Ascending aorta (tissue), 2 donors: Measurements from ENCODE around the gene MYH15. TPM values are rescaled to one million over a fixed set of nuclear protein-coding genes. Genes with fewer than 3 reads are reported as not detected.

Source experiments
- DNase-seq, 2 donors: peaks; one replicate each; pipeline ENCODE4 v3.0.0-alpha.2; 2019; ENCODE audit warnings: low spot score in 2 of 2
- H3K27ac ChIP-seq, 2 donors: fragments of 200-600 bp; sonication (generic); one replicate each; pipeline ENCODE4 v1.5.1; 2016 to 2017; ENCODE audit warnings: mild to moderate bottlenecking in 1 of 2
- H3K27me3 ChIP-seq: fragments of 200-600 bp; sonication (generic); one replicate; pipeline ENCODE4 v1.5.1; 2017
- H3K36me3 ChIP-seq, 2 donors: fragments of 200-600 bp; sonication (generic); one replicate each; pipeline ENCODE4 v1.5.1; 2016
- H3K4me1 ChIP-seq, 2 donors: fragments of 200-600 bp; sonication (generic); one replicate each; pipeline ENCODE4 v1.5.1; 2016 to 2017; ENCODE audit warnings: mild to moderate bottlenecking in 1 of 2
- H3K4me3 ChIP-seq, 2 donors: fragments of 200-600 bp; sonication (generic); one replicate each; pipeline ENCODE4 v1.5.1; 2016 to 2017; ENCODE audit warnings: mild to moderate bottlenecking in 1 of 2
- H3K9me3 ChIP-seq, 2 donors: fragments of 200-600 bp; sonication (generic); one replicate each; pipeline ENCODE4 v1.5.1; 2016
- intact Hi-C: fragments of 100-400 bp; cut with DNase I; formaldehyde crosslinking; loops from one replicate; pipeline ENCODE4 v1.15.1; 2023
- total RNA-seq: library from RNA; depleted of rRNA; stranded (reverse); fragments of >200 nt; gene quantifications from one replicate; pipeline ENCODE4 v1.1.0, GENCODE V29; 2016
- TF ChIP-seq, protein P1 (sequence below), 3 experiments: fragments of 200-600 bp in 2 of 3; fragments of 450-650 bp in 1 of 3; sonication (generic) in 2 of 3; IDR thresholded peaks; one replicate each; pipeline ENCODE4 v1.5.1; 2016 to 2019; ENCODE audit warnings: antibody characterized with exemption in 3 of 3, mild to moderate bottlenecking in 1 of 3, moderate library complexity in 1 of 3

MYH15 gene
- total RNA-seq, 1 donor from 2014 or later, result not detected

DNA sequence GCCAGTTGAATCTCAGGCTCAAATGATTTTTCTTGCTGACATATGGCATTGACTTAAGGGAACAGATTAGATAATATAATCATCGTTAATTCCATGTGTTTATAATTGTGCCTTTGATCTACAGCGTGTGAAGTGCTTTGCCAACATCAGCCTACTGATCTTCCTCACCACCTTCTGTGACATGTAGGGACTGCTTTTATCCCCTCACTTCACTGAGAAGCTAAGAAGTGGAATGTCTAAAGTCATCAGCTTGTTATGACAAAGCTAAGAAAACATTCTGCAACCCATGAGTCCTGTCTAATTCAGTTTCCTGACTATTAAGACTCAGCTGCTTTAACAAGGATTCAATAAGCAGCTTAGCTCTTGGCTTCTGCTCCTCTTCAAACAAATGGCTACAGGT, 106.0 kb downstream of the MYH15 start:
- TF ChIP-seq, protein P1, sequence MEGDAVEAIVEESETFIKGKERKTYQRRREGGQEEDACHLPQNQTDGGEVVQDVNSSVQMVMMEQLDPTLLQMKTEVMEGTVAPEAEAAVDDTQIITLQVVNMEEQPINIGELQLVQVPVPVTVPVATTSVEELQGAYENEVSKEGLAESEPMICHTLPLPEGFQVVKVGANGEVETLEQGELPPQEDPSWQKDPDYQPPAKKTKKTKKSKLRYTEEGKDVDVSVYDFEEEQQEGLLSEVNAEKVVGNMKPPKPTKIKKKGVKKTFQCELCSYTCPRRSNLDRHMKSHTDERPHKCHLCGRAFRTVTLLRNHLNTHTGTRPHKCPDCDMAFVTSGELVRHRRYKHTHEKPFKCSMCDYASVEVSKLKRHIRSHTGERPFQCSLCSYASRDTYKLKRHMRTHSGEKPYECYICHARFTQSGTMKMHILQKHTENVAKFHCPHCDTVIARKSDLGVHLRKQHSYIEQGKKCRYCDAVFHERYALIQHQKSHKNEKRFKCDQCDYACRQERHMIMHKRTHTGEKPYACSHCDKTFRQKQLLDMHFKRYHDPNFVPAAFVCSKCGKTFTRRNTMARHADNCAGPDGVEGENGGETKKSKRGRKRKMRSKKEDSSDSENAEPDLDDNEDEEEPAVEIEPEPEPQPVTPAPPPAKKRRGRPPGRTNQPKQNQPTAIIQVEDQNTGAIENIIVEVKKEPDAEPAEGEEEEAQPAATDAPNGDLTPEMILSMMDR (IDR thresholded peaks at IDR 0.05), result no peak
- Histone ChIP-seq H3K36me3 (no peaks in the 10 kb centered on the region), H3K27me3 (no peaks in the 10 kb centered on the region), H3K27ac (no peak overlapping the region), H3K9me3 (no peaks in the 10 kb centered on the region), H3K4me1 (no peaks in the 10 kb centered on the region), H3K4me3 (no peak overlapping the region)
- DNase-seq, result no peak
- intact Hi-C loops, result loop anchor here (10.0 kb wide), 1 partner anchor 470 kb away; no protein-coding TSS in a partner anchor

DNA sequence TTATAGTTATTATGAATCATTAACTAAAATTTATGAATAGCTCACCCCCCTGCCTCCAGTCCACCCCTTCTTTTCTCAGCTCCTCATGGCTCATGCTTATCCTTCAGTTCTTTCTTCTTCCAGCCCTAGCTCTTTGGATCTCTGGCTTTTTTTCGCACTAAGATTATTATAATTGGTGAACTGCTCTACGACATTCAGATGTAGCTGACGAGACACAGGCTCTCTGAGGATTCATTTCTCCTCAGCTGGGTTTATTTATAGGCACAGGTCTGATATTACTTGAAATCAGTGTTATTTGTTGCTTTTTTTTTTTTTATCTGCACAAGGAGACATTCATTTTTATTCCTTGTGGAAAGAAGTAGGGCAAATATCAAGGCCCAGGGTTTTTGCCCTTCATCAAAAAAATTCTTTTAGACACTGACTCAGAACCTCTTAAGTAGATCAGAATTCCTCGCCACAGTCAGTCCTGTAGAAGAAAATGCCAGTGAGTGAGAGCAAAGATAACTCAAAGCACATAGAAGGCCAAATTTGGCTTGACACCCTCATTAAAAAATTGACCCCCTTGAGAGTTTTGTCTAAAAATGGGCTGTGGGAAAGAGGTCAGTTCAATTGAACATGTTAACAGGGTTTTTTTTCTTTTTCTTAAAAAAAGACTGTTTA, 106.6 kb downstream of the MYH15 start:
- no peaks in the 10 kb centered on the region for H3K36me3 ChIP-seq
- TF ChIP-seq, protein P1 (IDR thresholded peaks at IDR 0.05), result no peak
- no peaks in the 10 kb centered on the region for H3K27me3 ChIP-seq
- H3K4me1 ChIP-seq, result no peaks in the 10 kb centered on the region
- H3K4me3 ChIP-seq, result no peak overlapping the region
- no peak overlapping the region for H3K27ac ChIP-seq
- no peak for DNase-seq
- intact Hi-C loops, result loop anchor here (10.0 kb wide), 1 partner anchor 469 kb away; no protein-coding TSS in a partner anchor
- no peaks in the 10 kb centered on the region for H3K9me3 ChIP-seq

DNA sequence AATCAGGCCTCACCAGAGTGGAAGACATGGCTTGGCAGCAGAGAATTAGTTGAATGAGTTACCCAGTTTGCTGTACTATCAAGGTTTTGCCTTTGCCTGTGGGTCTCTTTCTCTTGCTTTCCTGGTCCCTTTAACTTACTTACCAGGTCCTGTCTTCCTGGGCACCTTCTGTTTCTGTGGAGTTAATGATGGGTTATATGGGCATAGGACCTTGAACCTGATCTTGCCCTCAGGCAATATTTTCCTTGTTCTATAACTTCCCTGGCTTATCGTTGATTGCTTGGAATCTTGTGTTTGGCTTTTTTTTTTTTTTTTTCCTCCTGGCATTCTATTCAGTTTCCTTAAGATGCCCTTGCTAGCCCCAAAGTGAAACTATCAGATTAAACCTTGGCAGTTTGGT, 107.2 kb downstream of the MYH15 start:
- DNase-seq, result no peak
- Histone ChIP-seq H3K4me3 (no peak overlapping the region), H3K27ac (no peak overlapping the region), H3K36me3 (no peaks in the 10 kb centered on the region), H3K9me3 (no peaks in the 10 kb centered on the region), H3K4me1 (no peaks in the 10 kb centered on the region), H3K27me3 (no peaks in the 10 kb centered on the region)
- TF ChIP-seq, protein P1 (IDR thresholded peaks at IDR 0.05), result no peak
- intact Hi-C loops, result loop anchor here (10.0 kb wide), 1 partner anchor 468 kb away; no protein-coding TSS in a partner anchor

DNA sequence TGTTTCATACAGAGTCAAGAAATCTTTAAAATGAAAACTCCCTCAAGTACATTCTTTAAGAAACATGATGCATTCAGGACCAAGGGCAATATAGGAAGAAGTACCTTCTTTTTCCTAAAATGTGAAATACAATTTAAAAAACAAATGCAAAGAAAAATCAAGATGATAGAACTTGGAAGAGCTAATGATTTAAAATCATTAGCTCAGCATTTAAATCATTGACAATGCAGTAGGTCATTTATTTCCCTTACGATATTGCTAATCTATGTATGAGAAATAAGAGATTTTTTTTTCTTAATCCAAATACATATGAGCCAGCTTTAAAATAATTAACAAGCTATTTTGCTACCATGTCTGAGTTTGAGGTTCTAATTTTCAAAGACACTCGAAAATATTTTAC, 108.6 kb downstream of the MYH15 start:
- Histone ChIP-seq H3K9me3 (no peaks in the 10 kb centered on the region), H3K4me1 (no peaks in the 10 kb centered on the region), H3K27me3 (no peaks in the 10 kb centered on the region), H3K4me3 (no peak overlapping the region), H3K27ac (no peak overlapping the region), H3K36me3 (no peaks in the 10 kb centered on the region)
- intact Hi-C loops, result loop anchor here (10.0 kb wide), 1 partner anchor 467 kb away; no protein-coding TSS in a partner anchor
- no peak for DNase-seq
- TF ChIP-seq, protein P1 (IDR thresholded peaks at IDR 0.05), result no peak

DNA sequence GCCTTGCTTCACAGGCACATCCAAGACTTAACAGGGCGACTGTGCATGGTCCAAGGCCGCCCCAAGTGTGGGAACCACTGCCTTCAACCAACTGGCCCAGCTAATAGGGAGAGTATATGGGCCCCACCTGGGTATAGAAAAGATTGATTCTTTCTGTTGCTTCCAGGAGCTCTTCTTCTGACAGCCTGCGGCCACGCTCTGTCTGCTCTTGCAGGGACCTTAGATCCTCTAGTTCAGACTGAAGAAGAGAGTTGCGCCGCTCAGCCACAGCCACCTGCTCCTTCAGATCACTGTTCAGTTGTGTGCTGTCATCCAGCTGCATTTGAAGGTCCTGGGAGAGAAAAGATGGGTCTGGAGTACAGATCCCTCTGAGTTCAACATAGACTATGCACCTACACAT, 111.9 kb downstream of the MYH15 start:
- H3K36me3 ChIP-seq, result no peaks in the 10 kb centered on the region
- intact Hi-C loops, result no loop called here
- no peak overlapping the region for H3K4me3 ChIP-seq
- DNase-seq, result no peak
- H3K4me1 ChIP-seq, result no peaks in the 10 kb centered on the region
- no peaks in the 10 kb centered on the region for H3K27me3 ChIP-seq
- TF ChIP-seq, protein P1 (IDR thresholded peaks at IDR 0.05), result no peak
- no peak overlapping the region for H3K27ac ChIP-seq
- no peaks in the 10 kb centered on the region for H3K9me3 ChIP-seq
